ENCODE measurements around the gene OTOGL.

- TF ChIP-seq, protein P1, sequence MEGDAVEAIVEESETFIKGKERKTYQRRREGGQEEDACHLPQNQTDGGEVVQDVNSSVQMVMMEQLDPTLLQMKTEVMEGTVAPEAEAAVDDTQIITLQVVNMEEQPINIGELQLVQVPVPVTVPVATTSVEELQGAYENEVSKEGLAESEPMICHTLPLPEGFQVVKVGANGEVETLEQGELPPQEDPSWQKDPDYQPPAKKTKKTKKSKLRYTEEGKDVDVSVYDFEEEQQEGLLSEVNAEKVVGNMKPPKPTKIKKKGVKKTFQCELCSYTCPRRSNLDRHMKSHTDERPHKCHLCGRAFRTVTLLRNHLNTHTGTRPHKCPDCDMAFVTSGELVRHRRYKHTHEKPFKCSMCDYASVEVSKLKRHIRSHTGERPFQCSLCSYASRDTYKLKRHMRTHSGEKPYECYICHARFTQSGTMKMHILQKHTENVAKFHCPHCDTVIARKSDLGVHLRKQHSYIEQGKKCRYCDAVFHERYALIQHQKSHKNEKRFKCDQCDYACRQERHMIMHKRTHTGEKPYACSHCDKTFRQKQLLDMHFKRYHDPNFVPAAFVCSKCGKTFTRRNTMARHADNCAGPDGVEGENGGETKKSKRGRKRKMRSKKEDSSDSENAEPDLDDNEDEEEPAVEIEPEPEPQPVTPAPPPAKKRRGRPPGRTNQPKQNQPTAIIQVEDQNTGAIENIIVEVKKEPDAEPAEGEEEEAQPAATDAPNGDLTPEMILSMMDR (IDR thresholded peaks at IDR 0.05) = no peak
- TF ChIP-seq POLR2AphosphoS5 (IDR thresholded peaks at IDR 0.05) = no peak
These were observed 92.8 kb downstream of the OTOGL start for GRCh38 chr12:80192087-80192486.
